ENCODE results near the gene TRNP1. TPM values are rescaled to one million over a fixed set of nuclear protein-coding genes. Genes with fewer than 3 reads are reported as not detected.

TRNP1 gene
- total RNA-seq, 2 donors from 2014 or later = 0.28 to 0.55 TPM

- no peak for DNase-seq (ENCODE audit: low spot score)
- no peaks in the 10 kb centered on the region for H3K9me3 Mint-ChIP-seq
- no peak for ATAC-seq
- no peak overlapping the region for H3K4me3 Mint-ChIP-seq
- H3K36me3 Mint-ChIP-seq = no peaks in the 10 kb centered on the region
- H3K27me3 Mint-ChIP-seq = peaks cover 14 to 15% of the 10 kb centered on the region in 2 donors
- peaks cover 3 to 4% of the 10 kb centered on the region in 2 donors for H3K4me1 Mint-ChIP-seq (ENCODE audit: low read depth in 2 of 2)
- H3K27ac Mint-ChIP-seq = no peak overlapping the region
These were observed 18.6 kb downstream of the TRNP1 start for GRCh38 chr1:27011976-27012563.

DNA sequence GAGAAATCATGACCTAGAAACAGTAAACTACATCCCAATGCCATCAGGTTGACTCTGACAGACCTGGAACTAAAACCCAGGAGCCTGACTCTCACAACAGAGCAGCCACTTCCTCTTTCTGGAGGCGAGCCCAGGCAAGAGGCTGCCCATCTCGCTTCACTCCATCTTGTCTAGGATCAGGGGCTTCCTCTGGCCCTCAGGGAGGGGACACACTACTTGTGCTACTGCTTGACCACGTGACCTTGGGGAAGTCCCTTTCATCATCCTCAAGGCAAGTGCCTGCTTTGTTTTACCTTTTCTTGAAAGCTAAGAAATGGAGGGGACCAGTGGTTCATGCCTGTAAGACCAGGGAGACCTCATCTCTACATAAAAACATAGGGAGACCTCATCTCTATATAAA, 21.8 kb downstream of the TRNP1 start:
- H3K4me1 Mint-ChIP-seq (ENCODE audit: low read depth in 2 of 2) = peaks cover 3 to 4% of the 10 kb centered on the region in 2 donors
- ATAC-seq = no peak
- DNase-seq (ENCODE audit: low spot score) = no peak
- H3K4me3 Mint-ChIP-seq = no peak overlapping the region
- no peaks in the 10 kb centered on the region for H3K36me3 Mint-ChIP-seq
- H3K27me3 Mint-ChIP-seq = peaks cover 9 to 10% of the 10 kb centered on the region in 2 donors
- no peaks in the 10 kb centered on the region for H3K9me3 Mint-ChIP-seq
- no peak overlapping the region for H3K27ac Mint-ChIP-seq

- DNase-seq (ENCODE audit: low spot score) (no peak), ATAC-seq (no peak)
- Mint-ChIP-seq H3K4me3 (no peak overlapping the region), H3K27me3 (peaks cover 6 to 9% of the 10 kb centered on the region in 2 donors), H3K27ac (no peak overlapping the region), H3K9me3 (no peaks in the 10 kb centered on the region), H3K4me1 (ENCODE audit: low read depth in 2 of 2) (peaks cover 3 to 4% of the 10 kb centered on the region in 2 donors), H3K36me3 (no peaks in the 10 kb centered on the region)
These were observed 22.9 kb downstream of the TRNP1 start for GRCh38 chr1:27016376-27016775.

- Mint-ChIP-seq H3K4me3 (no peak overlapping the region), H3K27me3 (peaks cover 0 to 6% of the 10 kb centered on the region in 2 donors), H3K36me3 (no peaks in the 10 kb centered on the region), H3K4me1 (ENCODE audit: low read depth in 2 of 2) (peaks cover 3 to 4% of the 10 kb centered on the region in 2 donors), H3K9me3 (no peaks in the 10 kb centered on the region), H3K27ac (no peak overlapping the region)
- no peak for DNase-seq (ENCODE audit: low spot score)
- ATAC-seq = no peak
These were observed 23.7 kb downstream of the TRNP1 start for GRCh38 chr1:27017207-27017606.

DNA sequence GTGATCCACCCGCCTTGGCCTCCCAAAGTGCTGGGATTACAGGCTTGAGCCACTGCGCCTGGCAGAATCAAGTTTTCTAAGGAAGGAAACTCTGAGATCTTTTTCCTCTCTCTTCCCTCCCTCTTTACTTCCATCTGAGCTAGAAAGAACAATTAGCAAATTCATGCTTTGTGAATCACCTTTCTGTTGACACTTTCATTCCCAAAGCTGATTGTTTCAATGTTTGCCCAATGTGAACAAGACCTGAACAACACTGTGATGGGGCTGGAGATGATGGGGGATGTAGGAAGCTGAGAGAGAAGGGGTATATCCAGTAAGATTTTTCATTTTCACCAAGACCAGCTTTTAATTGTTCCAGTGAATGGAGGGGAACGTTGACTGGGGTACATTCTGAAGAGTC, 24.8 kb downstream of the TRNP1 start:
- Mint-ChIP-seq H3K27ac (no peak overlapping the region), H3K9me3 (no peaks in the 10 kb centered on the region), H3K36me3 (no peaks in the 10 kb centered on the region), H3K4me3 (no peak overlapping the region), H3K4me1 (ENCODE audit: low read depth in 2 of 2) (no peaks in the 10 kb centered on the region), H3K27me3 (peaks cover 0 to 8% of the 10 kb centered on the region in 2 donors)
- DNase-seq (ENCODE audit: low spot score) (no peak), ATAC-seq (no peak)

GRCh38 chr1:27021354-27022031, 28.0 kb downstream of the TRNP1 start:
- no peaks in the 10 kb centered on the region for H3K9me3 Mint-ChIP-seq
- no peak overlapping the region for H3K4me3 Mint-ChIP-seq
- no peak overlapping the region for H3K27ac Mint-ChIP-seq
- no peak for ATAC-seq
- peaks cover 0 to 8% of the 10 kb centered on the region in 2 donors for H3K27me3 Mint-ChIP-seq
- no peaks in the 10 kb centered on the region for H3K4me1 Mint-ChIP-seq (ENCODE audit: low read depth in 2 of 2)
- H3K36me3 Mint-ChIP-seq = no peaks in the 10 kb centered on the region
- no peak for DNase-seq (ENCODE audit: low spot score)

GRCh38 chr1:27025718-27026117, 32.2 kb downstream of the TRNP1 start:
- no peaks in the 10 kb centered on the region for H3K4me1 Mint-ChIP-seq (ENCODE audit: low read depth in 2 of 2)
- ATAC-seq (no peak), DNase-seq (ENCODE audit: low spot score) (no peak)
- no peak overlapping the region for H3K4me3 Mint-ChIP-seq
- no peaks in the 10 kb centered on the region for H3K9me3 Mint-ChIP-seq
- H3K36me3 Mint-ChIP-seq = no peaks in the 10 kb centered on the region
- no peak overlapping the region for H3K27ac Mint-ChIP-seq
- peaks cover 11 to 15% of the 10 kb centered on the region in 2 donors for H3K27me3 Mint-ChIP-seq

GRCh38 chr1:27026621-27027574, 33.4 kb downstream of the TRNP1 start:
- Mint-ChIP-seq H3K27ac (no peak overlapping the region), H3K27me3 (peaks cover 11 to 18% of the 10 kb centered on the region in 2 donors), H3K36me3 (no peaks in the 10 kb centered on the region), H3K4me1 (ENCODE audit: low read depth in 2 of 2) (peaks cover 0 to 2% of the 10 kb centered on the region in 2 donors), H3K4me3 (no peak overlapping the region), H3K9me3 (no peaks in the 10 kb centered on the region)
- ATAC-seq (no peak), DNase-seq (ENCODE audit: low spot score) (no peak)

GRCh38 chr1:27027575-27028250, 34.2 kb downstream of the TRNP1 start:
- DNase-seq (ENCODE audit: low spot score) (no peak), ATAC-seq (no peak)
- Mint-ChIP-seq H3K4me1 (ENCODE audit: low read depth in 2 of 2) (peaks cover 0 to 2% of the 10 kb centered on the region in 2 donors), H3K36me3 (no peaks in the 10 kb centered on the region), H3K27me3 (peaks cover 11 to 14% of the 10 kb centered on the region in 2 donors), H3K27ac (no peak overlapping the region), H3K9me3 (no peaks in the 10 kb centered on the region), H3K4me3 (no peak overlapping the region)

- Mint-ChIP-seq H3K9me3 (no peaks in the 10 kb centered on the region), H3K36me3 (no peaks in the 10 kb centered on the region), H3K27me3 (peaks cover 10 to 11% of the 10 kb centered on the region in 2 donors), H3K4me1 (ENCODE audit: low read depth in 2 of 2) (peaks cover 0 to 2% of the 10 kb centered on the region in 2 donors), H3K27ac (no peak overlapping the region), H3K4me3 (no peak overlapping the region)
- DNase-seq (ENCODE audit: low spot score) (no peak), ATAC-seq (no peak)
These were observed 36.0 kb downstream of the TRNP1 start for GRCh38 chr1:27029517-27029916.

DNA sequence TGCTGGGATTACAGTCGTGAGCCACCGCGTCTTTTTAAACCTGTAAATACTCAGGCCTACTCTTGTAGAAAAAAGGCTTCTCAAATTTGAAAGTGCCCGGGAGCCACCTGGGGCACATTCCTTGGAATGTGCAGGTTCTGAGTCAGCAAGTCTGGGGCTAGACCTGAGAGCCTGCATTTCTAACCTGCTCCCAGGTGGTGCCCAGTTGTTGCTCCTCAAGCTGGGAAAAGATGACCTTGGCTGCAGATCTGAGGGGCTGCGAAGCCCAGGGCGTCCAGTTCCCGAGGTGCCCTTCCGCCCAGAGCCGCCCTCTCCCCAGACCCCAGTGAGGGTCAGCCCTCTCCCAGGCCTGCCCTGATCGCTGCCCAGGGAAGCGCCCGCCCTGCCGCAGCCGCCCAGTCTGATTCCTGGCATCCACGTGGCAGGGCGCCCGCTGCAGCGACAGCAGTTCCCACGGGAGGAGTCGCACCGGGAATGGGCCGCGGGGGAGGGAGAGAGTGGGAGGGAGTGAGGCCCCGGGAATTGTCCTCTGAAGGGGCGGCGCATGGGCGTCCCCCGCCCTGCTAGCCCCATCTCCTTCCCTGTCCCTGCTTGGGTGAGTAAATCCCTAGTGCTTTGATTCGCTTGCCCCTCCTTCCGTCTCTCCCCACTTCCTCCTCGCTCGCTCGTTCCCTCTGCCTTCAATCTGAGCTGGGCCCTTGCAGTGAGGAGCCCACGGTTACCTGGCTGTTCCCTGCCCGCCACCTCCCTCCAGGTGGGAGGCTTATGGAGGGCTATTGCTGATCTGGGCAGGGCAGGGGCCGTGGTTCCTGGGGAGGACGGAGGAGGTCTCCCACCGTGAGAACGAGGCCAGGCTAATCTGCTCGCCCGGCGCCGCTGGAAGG, 38.0 kb downstream of the TRNP1 start:
- no peaks in the 10 kb centered on the region for H3K36me3 Mint-ChIP-seq
- no peak overlapping the region for H3K27ac Mint-ChIP-seq
- H3K4me3 Mint-ChIP-seq = no peak overlapping the region
- H3K27me3 Mint-ChIP-seq = peaks cover 11 to 13% of the 10 kb centered on the region in 2 donors
- peak in 1 of 2 donors; percentile 18 for ATAC-seq
- H3K4me1 Mint-ChIP-seq (ENCODE audit: low read depth in 2 of 2) = peaks cover 0 to 2% of the 10 kb centered on the region in 2 donors
- no peaks in the 10 kb centered on the region for H3K9me3 Mint-ChIP-seq
- DNase-seq (ENCODE audit: low spot score) = no peak

GRCh38 chr1:27032119-27032461, 38.6 kb downstream of the TRNP1 start:
- Mint-ChIP-seq H3K9me3 (no peaks in the 10 kb centered on the region), H3K27me3 (peaks cover 8 to 9% of the 10 kb centered on the region in 2 donors)
- no peak for ATAC-seq

More at GRCh38 chr1:27032119-27032461, 38.6 kb downstream of the TRNP1 start:
- H3K27ac Mint-ChIP-seq = no peak overlapping the region
- DNase-seq (ENCODE audit: low spot score) = no peak
- H3K4me1 Mint-ChIP-seq (ENCODE audit: low read depth in 2 of 2) = peaks cover 0 to 2% of the 10 kb centered on the region in 2 donors
- no peak overlapping the region for H3K4me3 Mint-ChIP-seq
- no peaks in the 10 kb centered on the region for H3K36me3 Mint-ChIP-seq

Measured in natural killer cell treated with Interleukin-12 subunit alpha and Interleukin-12 subunit beta and Interleukin-15 and Interleukin-18, amount 100 ng/mL, for 72 hours (primary cell).